GM12878 (cell line): ENCODE measurements around the gene PCDHAC2. TPM values are rescaled to one million over a fixed set of nuclear protein-coding genes. Genes with fewer than 3 reads are reported as not detected.

ENCODE experiments used
- ATAC-seq: fragments of 200-7000 bp; cut with Tn5 transposase; 3 replicates; pipeline ENCODE4 v1.9.1; 2020; ENCODE audit warnings: mild to moderate bottlenecking, moderate library complexity
- BruUV-seq: library from RNA; stranded (reverse); fragments of 400-500 nt; replicated peaks from 2 replicates; lab custom pipeline; 2021; lab: Mats Ljungman, UMichigan
- CTCF ChIA-PET: fragments of 300-600 bp; sonication (Branson Sonifier 250); formaldehyde crosslinking; extraction: SDS; loops from one replicate; lab custom pipeline; 2021; ENCODE audit warnings: inconsistent platforms; lab: Yijun Ruan, JAX
- POLR2A ChIA-PET: fragments of 350-600 bp; formaldehyde crosslinking; extraction: SDS; loops from one replicate; lab custom pipeline; 2021; ENCODE audit warnings: inconsistent platforms; lab: Charles Lee
- RAD21 ChIA-PET: fragments of 300-600 bp; sonication (Branson Sonifier 250); formaldehyde crosslinking; loops from one replicate; lab custom pipeline; 2023; ENCODE audit warnings: antibody characterized with exemption; ENCODE audit not compliant: unreplicated experiment; lab: Charles Lee
- SMC1A ChIA-PET: fragments of 300-600 bp; sonication (Branson Sonifier 250); formaldehyde crosslinking; loops from one replicate; lab custom pipeline; 2023; ENCODE audit not compliant: unreplicated experiment, uncharacterized antibody; lab: Charles Lee
- DNase-seq: peaks from one replicate; pipeline ENCODE4 v3.0.0-alpha.2; 2011; ENCODE audit warnings: low read depth, low spot score
- FAIRE-seq: peaks from 3 replicates; lab custom pipeline; 2011; peaks lifted over from hg19 to GRCh38; lab: Jason Lieb, UNC
- H2AFZ ChIP-seq: 2 replicates; pipeline ENCODE4 v1.6.0; 2011; ENCODE audit warnings: low read depth, low read length, control low read depth; ENCODE audit not compliant: control insufficient read depth
- H3K27ac ChIP-seq: 2 replicates; pipeline ENCODE4 v1.5.1; 2011; ENCODE audit warnings: control low read depth; ENCODE audit not compliant: control insufficient read depth, insufficient read depth
- H3K27me3 ChIP-seq, 2 experiments: replicated peaks in 1 of 2; 2 replicates each; pipeline versions ENCODE4 v1.6.0 to v1.6.1; 2011; ENCODE audit warnings: low read length in 1 of 2; ENCODE audit not compliant: control insufficient read depth in 2 of 2, insufficient read depth in 2 of 2
- H3K36me3 ChIP-seq, 2 experiments: 2 replicates each; pipeline ENCODE4 v1.5.1; 2011; ENCODE audit warnings: low read length in 1 of 2; ENCODE audit not compliant: control insufficient read depth in 2 of 2, insufficient read depth in 2 of 2
- H3K4me1 ChIP-seq: 2 replicates; pipeline ENCODE4 v1.6.1; 2011; ENCODE audit warnings: mild to moderate bottlenecking, low read length, moderate library complexity, mixed read lengths; ENCODE audit not compliant: control insufficient read depth, insufficient read depth
- H3K4me2 ChIP-seq: 2 replicates; pipeline ENCODE4 v1.6.0; 2011; ENCODE audit warnings: control low read depth; ENCODE audit not compliant: control insufficient read depth, insufficient read depth
- H3K4me3 ChIP-seq: fragments of 200-600 bp; sonication (generic); 2 replicates; pipeline ENCODE4 v1.5.1; 2016
- H3K79me2 ChIP-seq: 2 replicates; pipeline ENCODE4 v1.6.0; 2011; ENCODE audit warnings: low read length; ENCODE audit not compliant: control insufficient read depth, insufficient read depth
- H3K9ac ChIP-seq: 2 replicates; pipeline ENCODE4 v1.8.0; 2011; ENCODE audit warnings: low read length, control low read depth, mixed read lengths; ENCODE audit not compliant: control insufficient read depth, insufficient read depth
- H3K9me3 ChIP-seq: replicated peaks from 3 replicates; pipeline ENCODE4 v1.5.1; 2011; ENCODE audit warnings: mild to moderate bottlenecking, low read length; ENCODE audit not compliant: control insufficient read depth, insufficient read depth
- H4K20me1 ChIP-seq: 2 replicates; pipeline ENCODE4 v1.6.0; 2011; ENCODE audit not compliant: control insufficient read depth, insufficient read depth
- BACH1 ChIP-seq: fragments of 450-650 bp; IDR thresholded peaks from 2 replicates; pipeline ENCODE4 v1.6.1; 2017; ENCODE audit warnings: mild to moderate bottlenecking, borderline replicate concordance
- BMI1 ChIP-seq: fragments of 450-650 bp; IDR thresholded peaks from 2 replicates; pipeline ENCODE4 v1.6.1; 2016; ENCODE audit warnings: mild to moderate bottlenecking, moderate library complexity, borderline replicate concordance
- CBX5 ChIP-seq: sonication (generic); IDR thresholded peaks from 2 replicates; pipeline ENCODE4 v1.6.1; 2016; ENCODE audit warnings: low read depth, moderate library complexity, mild to moderate bottlenecking, inconsistent platforms
- CHD1 ChIP-seq: IDR thresholded peaks from 2 replicates; pipeline ENCODE4 v1.6.1; 2012; ENCODE audit warnings: low read depth, low read length, improper control_type of control experiment
- GABPA ChIP-seq: IDR thresholded peaks from 2 replicates; pipeline ENCODE4 v1.6.1; 2014; ENCODE audit warnings: antibody characterized with exemption, low read depth, mild to moderate bottlenecking, inconsistent platforms
- IRF4 ChIP-seq: IDR thresholded peaks from 2 replicates; pipeline ENCODE4 v1.6.1; 2011; ENCODE audit warnings: low read depth, low read length
- KLF5 ChIP-seq: fragments of 450-650 bp; IDR thresholded peaks from 2 replicates; pipeline ENCODE4 v1.6.1; 2014; ENCODE audit warnings: mild to moderate bottlenecking; ENCODE audit not compliant: partially characterized antibody
- MYB ChIP-seq: fragments of 150-350 bp; IDR thresholded peaks from 2 replicates; pipeline ENCODE4 v1.6.1; 2014; ENCODE audit warnings: mild to moderate bottlenecking, low read depth, low read length, borderline replicate concordance
- NFYB ChIP-seq: IDR thresholded peaks from 2 replicates; pipeline ENCODE4 v1.6.1; 2011; ENCODE audit warnings: low read depth, mild to moderate bottlenecking, low read length, improper control_type of control experiment, moderate library complexity; ENCODE audit not compliant: insufficient read depth
- TAF1 ChIP-seq: IDR thresholded peaks from 2 replicates; pipeline ENCODE4 v1.6.1; 2011; ENCODE audit warnings: mild to moderate bottlenecking, low read depth, low read length, borderline replicate concordance
- TCF7 ChIP-seq: IDR thresholded peaks from 2 replicates; pipeline ENCODE4 v1.6.1; 2014; ENCODE audit warnings: antibody characterized with exemption, borderline replicate concordance
- in situ Hi-C: fragments of 300-500 bp; cut with MboI; formaldehyde crosslinking; loops from 9 replicates; pipeline ENCODE4 v1.14.3; 2018; ENCODE audit warnings: mixed read lengths
- intact Hi-C: fragments of 100-400 bp; cut with micrococcal nuclease; formaldehyde crosslinking; loops from one replicate; pipeline ENCODE4 v1.14.2; 2022; ENCODE audit not compliant: unreplicated experiment
- polyA plus RNA-seq, 11 experiments: library from polyadenylated mRNA; depleted of rRNA in 4 of 11; unstranded in 6 of 11; stranded (reverse) in 5 of 11; fragments of >200 nt; fragmentation: Nextera tagmentation in 4 of 11; fragmentation: Illumina TruSeq in 1 of 11; extraction: Ambion mirVana in 4 of 11; extraction: Trizol in 1 of 11; gene quantifications; 1 replicate in 1 of 11; 2 replicates in 10 of 11; pipeline versions ENCODE4 v1.2.1 to v1.2.3, GENCODE V29; 2011 to 2016; ENCODE audit warnings: inconsistent platforms in 2 of 11, missing spikeins in 2 of 11, low read depth in 1 of 11
- total RNA-seq, 4 experiments: library from RNA; depleted of rRNA in 3 of 4; stranded (reverse); fragments of >200 nt in 3 of 4; fragmentation: Illumina TruSeq in 1 of 4; extraction: Trizol in 1 of 4; gene quantifications; 2 replicates each; pipeline versions ENCODE4 v1.2.1 to v1.2.3, GENCODE V29; 2013 to 2021
- TF ChIP-seq, protein P1 (sequence below): fragments of 450-650 bp; IDR thresholded peaks from 2 replicates; pipeline ENCODE4 v1.6.1; 2017; ENCODE audit warnings: mild to moderate bottlenecking, moderate library complexity
- TF ChIP-seq, protein P2 (sequence below): fragments of 450-650 bp; IDR thresholded peaks from 2 replicates; pipeline ENCODE4 v1.6.1; 2016; ENCODE audit warnings: mild to moderate bottlenecking
- TF ChIP-seq, protein P3 (sequence below): IDR thresholded peaks from 2 replicates; pipeline ENCODE4 v1.6.1; 2012; ENCODE audit warnings: low read depth, low read length, improper control_type of control experiment

PCDHAC2 gene
- total and polyA plus RNA-seq, 10 of the 15 experiments (the other 5 are each of a cell fraction or from before 2014, with no cell fraction given), result 0.06 TPM; not detected in 9

DNA sequence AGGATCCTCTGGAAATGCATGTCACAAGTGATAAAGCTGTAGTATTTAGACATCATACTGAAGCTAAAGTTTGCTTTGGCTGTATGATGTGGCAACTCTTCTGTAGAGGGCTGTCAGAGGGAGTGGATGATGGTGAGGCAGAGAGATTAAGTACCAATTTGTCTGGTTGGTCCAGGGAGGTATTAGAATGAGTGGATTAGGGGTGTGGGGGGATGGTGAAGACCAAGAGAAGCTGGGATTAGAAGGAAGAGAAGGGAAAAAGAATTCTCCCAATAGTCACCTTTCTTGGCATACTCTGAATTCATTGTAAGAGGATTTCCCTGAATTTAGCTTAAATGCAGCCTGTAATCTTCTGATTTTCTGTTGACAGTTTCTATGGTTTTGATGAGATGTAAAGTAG is 3.6 kb downstream of the PCDHAC2 start:
- H3K4me2 ChIP-seq, result no peak overlapping the region
- FAIRE-seq (no peak), DNase-seq (no peak), ATAC-seq (no peak)
- no peaks in the 10 kb centered on the region for H4K20me1 ChIP-seq
- no peaks in the 10 kb centered on the region for H3K4me1 ChIP-seq
- RAD21 ChIA-PET, result no interaction called here
- H3K9ac ChIP-seq, result no peak overlapping the region
- in situ Hi-C loops, result no loop called here
- peaks cover 2% of the 10 kb centered on the region; the same call in 1 of the 3 replicates for H3K9me3 ChIP-seq
- intact Hi-C loops, result no loop called here
- H2AFZ ChIP-seq, result no peak overlapping the region
- H3K36me3 ChIP-seq, result no peaks in the 10 kb centered on the region
- CTCF ChIA-PET, result no interaction called here
- POLR2A ChIA-PET, result no interaction called here
- no peaks in the 10 kb centered on the region for H3K27me3 ChIP-seq
- H3K27ac ChIP-seq, result no peak overlapping the region
- no peaks in the 10 kb centered on the region for H3K79me2 ChIP-seq
- no peak for TF ChIP-seq CHD1
- no peak for TF ChIP-seq BACH1
- TF ChIP-seq TCF7, result no peak
- no peak for TF ChIP-seq CBX5
- TF ChIP-seq, protein P1, sequence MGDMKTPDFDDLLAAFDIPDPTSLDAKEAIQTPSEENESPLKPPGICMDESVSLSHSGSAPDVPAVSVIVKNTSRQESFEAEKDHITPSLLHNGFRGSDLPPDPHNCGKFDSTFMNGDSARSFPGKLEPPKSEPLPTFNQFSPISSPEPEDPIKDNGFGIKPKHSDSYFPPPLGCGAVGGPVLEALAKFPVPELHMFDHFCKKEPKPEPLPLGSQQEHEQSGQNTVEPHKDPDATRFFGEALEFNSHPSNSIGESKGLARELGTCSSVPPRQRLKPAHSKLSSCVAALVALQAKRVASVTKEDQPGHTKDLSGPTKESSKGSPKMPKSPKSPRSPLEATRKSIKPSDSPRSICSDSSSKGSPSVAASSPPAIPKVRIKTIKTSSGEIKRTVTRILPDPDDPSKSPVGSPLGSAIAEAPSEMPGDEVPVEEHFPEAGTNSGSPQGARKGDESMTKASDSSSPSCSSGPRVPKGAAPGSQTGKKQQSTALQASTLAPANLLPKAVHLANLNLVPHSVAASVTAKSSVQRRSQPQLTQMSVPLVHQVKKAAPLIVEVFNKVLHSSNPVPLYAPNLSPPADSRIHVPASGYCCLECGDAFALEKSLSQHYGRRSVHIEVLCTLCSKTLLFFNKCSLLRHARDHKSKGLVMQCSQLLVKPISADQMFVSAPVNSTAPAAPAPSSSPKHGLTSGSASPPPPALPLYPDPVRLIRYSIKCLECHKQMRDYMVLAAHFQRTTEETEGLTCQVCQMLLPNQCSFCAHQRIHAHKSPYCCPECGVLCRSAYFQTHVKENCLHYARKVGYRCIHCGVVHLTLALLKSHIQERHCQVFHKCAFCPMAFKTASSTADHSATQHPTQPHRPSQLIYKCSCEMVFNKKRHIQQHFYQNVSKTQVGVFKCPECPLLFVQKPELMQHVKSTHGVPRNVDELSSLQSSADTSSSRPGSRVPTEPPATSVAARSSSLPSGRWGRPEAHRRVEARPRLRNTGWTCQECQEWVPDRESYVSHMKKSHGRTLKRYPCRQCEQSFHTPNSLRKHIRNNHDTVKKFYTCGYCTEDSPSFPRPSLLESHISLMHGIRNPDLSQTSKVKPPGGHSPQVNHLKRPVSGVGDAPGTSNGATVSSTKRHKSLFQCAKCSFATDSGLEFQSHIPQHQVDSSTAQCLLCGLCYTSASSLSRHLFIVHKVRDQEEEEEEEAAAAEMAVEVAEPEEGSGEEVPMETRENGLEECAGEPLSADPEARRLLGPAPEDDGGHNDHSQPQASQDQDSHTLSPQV, result no peak
- no peak overlapping the region for H3K4me3 ChIP-seq
- SMC1A ChIA-PET, result no interaction called here
- BruUV-seq, result no TSS peak

DNA sequence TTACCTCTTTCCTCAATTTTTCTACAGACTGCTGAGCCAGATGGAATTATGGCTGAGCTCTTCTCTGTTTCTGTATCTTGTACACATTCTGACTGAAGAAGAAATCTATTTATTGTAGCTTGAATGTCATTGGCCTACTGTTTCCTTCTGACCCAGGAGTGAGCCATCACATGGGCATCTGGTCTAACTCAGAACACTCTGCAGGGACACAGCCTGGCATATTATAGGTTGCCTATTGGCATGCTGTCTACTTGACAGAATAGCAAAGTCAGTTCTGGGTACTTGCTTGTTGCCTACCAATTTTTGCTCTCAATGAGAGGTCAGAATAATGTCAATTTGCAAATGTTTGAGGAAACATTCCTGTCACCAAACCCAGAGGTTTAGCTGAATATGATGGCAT is 7.3 kb downstream of the PCDHAC2 start:
- in situ Hi-C loops, result no loop called here
- ATAC-seq, result no peak
- Histone ChIP-seq H4K20me1 (no peaks in the 10 kb centered on the region), H3K4me1 (no peaks in the 10 kb centered on the region), H2AFZ (no peak overlapping the region), H3K9me3 (no peaks in the 10 kb centered on the region), H3K27me3 (no peaks in the 10 kb centered on the region), H3K4me3 (no peak overlapping the region), H3K9ac (no peak overlapping the region), H3K36me3 (no peaks in the 10 kb centered on the region), H3K27ac (no peak overlapping the region), H3K79me2 (no peaks in the 10 kb centered on the region), H3K4me2 (no peak overlapping the region)
- POLR2A ChIA-PET, result no interaction called here
- CTCF ChIA-PET, result no interaction called here
- RAD21 ChIA-PET, result no interaction called here
- SMC1A ChIA-PET, result no interaction called here
- no peak for DNase-seq
- FAIRE-seq, result no peak
- intact Hi-C loops, result no loop called here
- BruUV-seq, result no TSS peak
- TF ChIP-seq, protein P2, sequence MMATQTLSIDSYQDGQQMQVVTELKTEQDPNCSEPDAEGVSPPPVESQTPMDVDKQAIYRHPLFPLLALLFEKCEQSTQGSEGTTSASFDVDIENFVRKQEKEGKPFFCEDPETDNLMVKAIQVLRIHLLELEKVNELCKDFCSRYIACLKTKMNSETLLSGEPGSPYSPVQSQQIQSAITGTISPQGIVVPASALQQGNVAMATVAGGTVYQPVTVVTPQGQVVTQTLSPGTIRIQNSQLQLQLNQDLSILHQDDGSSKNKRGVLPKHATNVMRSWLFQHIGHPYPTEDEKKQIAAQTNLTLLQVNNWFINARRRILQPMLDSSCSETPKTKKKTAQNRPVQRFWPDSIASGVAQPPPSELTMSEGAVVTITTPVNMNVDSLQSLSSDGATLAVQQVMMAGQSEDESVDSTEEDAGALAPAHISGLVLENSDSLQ, result no peak
- TF ChIP-seq BMI1 (no peak), IRF4 (no peak), MYB (no peak), GABPA (no peak), KLF5 (no peak), NFYB (no peak), TAF1 (no peak)
- TF ChIP-seq, protein P3, sequence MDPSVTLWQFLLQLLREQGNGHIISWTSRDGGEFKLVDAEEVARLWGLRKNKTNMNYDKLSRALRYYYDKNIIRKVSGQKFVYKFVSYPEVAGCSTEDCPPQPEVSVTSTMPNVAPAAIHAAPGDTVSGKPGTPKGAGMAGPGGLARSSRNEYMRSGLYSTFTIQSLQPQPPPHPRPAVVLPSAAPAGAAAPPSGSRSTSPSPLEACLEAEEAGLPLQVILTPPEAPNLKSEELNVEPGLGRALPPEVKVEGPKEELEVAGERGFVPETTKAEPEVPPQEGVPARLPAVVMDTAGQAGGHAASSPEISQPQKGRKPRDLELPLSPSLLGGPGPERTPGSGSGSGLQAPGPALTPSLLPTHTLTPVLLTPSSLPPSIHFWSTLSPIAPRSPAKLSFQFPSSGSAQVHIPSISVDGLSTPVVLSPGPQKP, result no peak
